Small intestine (tissue), 7 donors: ENCODE measurements around the gene YIPF2. TPM values are rescaled to one million over a fixed set of nuclear protein-coding genes. Genes with fewer than 3 reads are reported as not detected.

Source experiments
- DNase-seq, 2 donors: peaks; one replicate each; pipeline versions ENCODE4 v3.0.0 to v3.0.0-alpha.2; 2013
- FAIRE-seq: peaks from 2 replicates; lab custom pipeline; 2012; peaks lifted over from hg19 to GRCh38; lab: Jason Lieb, UNC
- H3K27ac ChIP-seq, 3 donors: one replicate each; pipeline ENCODE4 v1.5.1; 2013; ENCODE audit warnings: low read length in 2 of 3, mild to moderate bottlenecking in 2 of 3, control low read depth in 1 of 3, inconsistent platforms in 1 of 3, low read depth in 1 of 3, moderate library complexity in 1 of 3
- H3K27me3 ChIP-seq, 3 donors: one replicate each; pipeline ENCODE4 v1.6.1; 2013; ENCODE audit warnings: low read length in 3 of 3, inconsistent platforms in 1 of 3; ENCODE audit not compliant: control insufficient read depth in 3 of 3, insufficient read depth in 3 of 3
- H3K36me3 ChIP-seq, 3 donors: one replicate each; pipeline ENCODE4 v1.6.1; 2013; ENCODE audit warnings: low read length in 3 of 3, inconsistent platforms in 1 of 3, low read depth in 1 of 3, mild to moderate bottlenecking in 1 of 3, moderate library complexity in 1 of 3; ENCODE audit not compliant: control insufficient read depth in 3 of 3, insufficient read depth in 2 of 3
- H3K4me1 ChIP-seq, 3 donors: one replicate each; pipeline ENCODE4 v1.6.1; 2013; ENCODE audit warnings: low read length in 2 of 3, inconsistent platforms in 1 of 3, low read depth in 1 of 3, mild to moderate bottlenecking in 1 of 3, moderate library complexity in 1 of 3; ENCODE audit not compliant: control insufficient read depth in 3 of 3, insufficient read depth in 2 of 3
- H3K4me3 ChIP-seq, 3 donors: one replicate each; pipeline ENCODE4 v1.5.1; 2013; ENCODE audit warnings: low read length in 3 of 3, control low read depth in 1 of 3, inconsistent platforms in 1 of 3, low read depth in 1 of 3, mild to moderate bottlenecking in 1 of 3, moderate library complexity in 1 of 3
- H3K9me3 ChIP-seq, 2 donors: one replicate each; pipeline ENCODE4 v1.6.1; 2013; ENCODE audit warnings: low read depth in 1 of 2, low read length in 1 of 2; ENCODE audit not compliant: control insufficient read depth in 2 of 2, insufficient read depth in 1 of 2
- WGBS, 3 donors: extraction: QIAGEN DNeasy Blood & Tissue Kit; methylation state at CpG; one replicate each; pipeline ENCODE4 v1.1.7; 2013; 5-methylcytosine and 5-hydroxymethylcytosine counted together
- polyA plus RNA-seq, 4 donors: library from polyadenylated mRNA; stranded (reverse) in 3 of 4; unstranded in 1 of 4; fragments of 200-250 nt in 3 of 4; fragments of 120-200 nt in 1 of 4; gene quantifications; one replicate each; pipeline versions ENCODE4 v1.2.1 to v1.2.3, GENCODE V29; 2013
- donor health status: healthy with polysubstance abuse.
- donor health status: control.
- donor health status: control.
- donor health status: Bipolar disorder and iron deficiency.
- donor health status: healthy.

YIPF2 gene
- polyA plus RNA-seq, 4 donors, result 18.3 to 65.1 (median 40.1) TPM

GRCh38 chr19:10920781-10921180 lies 7.7 kb downstream of the YIPF2 start:
- Histone ChIP-seq H3K27me3 (no peaks in the 10 kb centered on the region), H3K4me3 (no peak overlapping the region), H3K36me3 (peaks cover 15 to 96% (median 16%) of the 10 kb centered on the region in 3 donors), H3K9me3 (no peaks in the 10 kb centered on the region), H3K4me1 (no peaks in the 10 kb centered on the region), H3K27ac (no peak overlapping the region)
- FAIRE-seq (no peak), DNase-seq (no peak)
- 86 to 89% (median 87%) methylated on average over 15 to 16 of the region's 16 CpGs for WGBS, 3 donors

GRCh38 chr19:10920288-10920655 lies 8.2 kb downstream of the YIPF2 start:
- DNase-seq, result no peak
- H3K27ac ChIP-seq, result no peak overlapping the region
- no peaks in the 10 kb centered on the region for H3K4me1 ChIP-seq
- 93 to 96% (median 96%) methylated on average over 10 of the region's 10 CpGs for WGBS, 3 donors
- FAIRE-seq, result no peak
- H3K27me3 ChIP-seq, result no peaks in the 10 kb centered on the region
- H3K9me3 ChIP-seq, result no peaks in the 10 kb centered on the region
- peaks cover 16 to 97% (median 17%) of the 10 kb centered on the region in 3 donors for H3K36me3 ChIP-seq
- H3K4me3 ChIP-seq, result no peak overlapping the region

GRCh38 chr19:10919352-10920287 lies 8.8 kb downstream of the YIPF2 start:
- Histone ChIP-seq H3K36me3 (peaks cover 16 to 97% (median 19%) of the 10 kb centered on the region in 3 donors), H3K27me3 (no peaks in the 10 kb centered on the region)
- WGBS, 3 donors, result 52 to 74% (median 63%) methylated on average over 26 of the region's 26 CpGs

GRCh38 chr19:10918359-10918758 lies 10.1 kb downstream of the YIPF2 start:
- DNase-seq (no peak), FAIRE-seq (no peak)
- Histone ChIP-seq H3K9me3 (no peaks in the 10 kb centered on the region), H3K4me3 (no peak overlapping the region), H3K27ac (no peak overlapping the region), H3K36me3 (peaks cover 16 to 95% (median 19%) of the 10 kb centered on the region in 3 donors), H3K27me3 (no peaks in the 10 kb centered on the region), H3K4me1 (no peaks in the 10 kb centered on the region)
- 87 to 93% (median 92%) methylated on average over 11 of the region's 11 CpGs for WGBS, 3 donors

More at GRCh38 chr19:10919352-10920287, 8.8 kb downstream of the YIPF2 start:
- Histone ChIP-seq H3K27ac (no peak overlapping the region), H3K4me3 (no peak overlapping the region), H3K9me3 (no peaks in the 10 kb centered on the region), H3K4me1 (no peaks in the 10 kb centered on the region)
- FAIRE-seq (no peak), DNase-seq (no peak)

- Histone ChIP-seq H3K36me3 (peaks cover 18 to 95% (median 19%) of the 10 kb centered on the region in 3 donors), H3K27me3 (no peaks in the 10 kb centered on the region), H3K27ac (no peak overlapping the region), H3K4me3 (no peak overlapping the region), H3K9me3 (no peaks in the 10 kb centered on the region), H3K4me1 (no peaks in the 10 kb centered on the region)
- no peak for DNase-seq
- 93 to 98% (median 94%) methylated on average over 6 of the region's 6 CpGs for WGBS, 3 donors
- no peak for FAIRE-seq
Observed at GRCh38 chr19:10916602-10917001, 11.8 kb downstream of the YIPF2 start.

GRCh38 chr19:10915130-10916091 lies 13.0 kb downstream of the YIPF2 start:
- no peak for FAIRE-seq
- no peak for DNase-seq
- H3K4me3 ChIP-seq, result no peak overlapping the region
- 87 to 91% (median 90%) methylated on average over 15 to 19 of the region's 19 CpGs for WGBS, 3 donors
- H3K27me3 ChIP-seq, result no peaks in the 10 kb centered on the region
- H3K4me1 ChIP-seq, result no peaks in the 10 kb centered on the region
- peaks cover 15 to 94% (median 16%) of the 10 kb centered on the region in 3 donors for H3K36me3 ChIP-seq
- no peaks in the 10 kb centered on the region for H3K9me3 ChIP-seq
- no peak overlapping the region for H3K27ac ChIP-seq

GRCh38 chr19:10913716-10914340 lies 14.6 kb downstream of the YIPF2 start:
- H3K4me3 ChIP-seq, result no peak overlapping the region
- H3K9me3 ChIP-seq, result no peaks in the 10 kb centered on the region
- H3K36me3 ChIP-seq, result peaks cover 12 to 93% (median 14%) of the 10 kb centered on the region in 3 donors
- FAIRE-seq (no peak), DNase-seq (no peak)
- no peak overlapping the region for H3K27ac ChIP-seq
- H3K27me3 ChIP-seq, result no peaks in the 10 kb centered on the region
- 94 to 96% (median 96%) methylated on average over 17 to 24 of the region's 24 CpGs for WGBS, 3 donors
- H3K4me1 ChIP-seq, result no peaks in the 10 kb centered on the region

- H3K27ac ChIP-seq, result no peak overlapping the region
- H3K4me1 ChIP-seq, result no peaks in the 10 kb centered on the region
- peaks cover 14 to 94% (median 20%) of the 10 kb centered on the region in 3 donors for H3K36me3 ChIP-seq
- WGBS, 3 donors, result 96 to 97% (median 97%) methylated on average over 18 of the region's 18 CpGs
- no peaks in the 10 kb centered on the region for H3K27me3 ChIP-seq
- no peak overlapping the region for H3K4me3 ChIP-seq
- DNase-seq, result no peak
- no peaks in the 10 kb centered on the region for H3K9me3 ChIP-seq
- FAIRE-seq, result no peak
Observed at GRCh38 chr19:10912619-10913018, 15.8 kb downstream of the YIPF2 start.
